Measurements from ENCODE around the gene RPE65. TPM values are rescaled to one million over a fixed set of nuclear protein-coding genes. Genes with fewer than 3 reads are reported as not detected.

The RPE65 gene
- total and polyA plus RNA-seq, 2 donors (not counting 1 experiment from before 2014, with no cell fraction given) = not detected

- Histone ChIP-seq H3K36me3 (ENCODE audit: control insufficient read depth, insufficient read depth, low read length) (no peaks in the 10 kb centered on the region), H3K9ac (ENCODE audit: insufficient read depth, low read length) (no peak overlapping the region), H3K27ac (ENCODE audit: insufficient read depth, low read length) (no peak overlapping the region), H3K4me1 (ENCODE audit: control insufficient read depth, extremely low read depth, insufficient read depth, low read length) (peaks cover 13% of the 10 kb centered on the region), H3K27me3 (ENCODE audit: control insufficient read depth, insufficient read depth, low read length) (no peaks in the 10 kb centered on the region), H3K79me2 (ENCODE audit: control insufficient read depth, insufficient read depth, low read length) (no peaks in the 10 kb centered on the region), H3K4me2 (ENCODE audit: extremely low read depth, insufficient read depth, low read length) (no peak overlapping the region), H2AFZ (ENCODE audit: low read length) (no peak overlapping the region), H4K20me1 (ENCODE audit: control insufficient read depth, extremely low read depth, insufficient read depth, low read length) (no peaks in the 10 kb centered on the region), H3K9me3 (ENCODE audit: control insufficient read depth, insufficient read depth, low read depth, low read length) (no peaks in the 10 kb centered on the region), H3K4me3 (replicated peaks in 1 of 4; ENCODE audit: control extremely low read depth in 1 of 4, insufficient read depth in 1 of 4, low read depth in 3 of 4, low read length in 4 of 4) (no peak overlapping the region)
- no peak for DNase-seq (ENCODE audit: low read depth in 2 of 2)
- TF ChIP-seq EZH2 (IDR thresholded peaks at IDR 0.05; ENCODE audit: low read length, missing control alignments) (no peak), CTCF (conservative IDR thresholded peaks at IDR 0.05 in 1 of 2, IDR thresholded peaks at IDR 0.05 in 1 of 2; ENCODE audit: low read depth in 1 of 2, low read length in 2 of 2) (no peak)
These were observed 66.7 kb downstream of the RPE65 start for GRCh38 chr1:68383092-68383491.

DNA sequence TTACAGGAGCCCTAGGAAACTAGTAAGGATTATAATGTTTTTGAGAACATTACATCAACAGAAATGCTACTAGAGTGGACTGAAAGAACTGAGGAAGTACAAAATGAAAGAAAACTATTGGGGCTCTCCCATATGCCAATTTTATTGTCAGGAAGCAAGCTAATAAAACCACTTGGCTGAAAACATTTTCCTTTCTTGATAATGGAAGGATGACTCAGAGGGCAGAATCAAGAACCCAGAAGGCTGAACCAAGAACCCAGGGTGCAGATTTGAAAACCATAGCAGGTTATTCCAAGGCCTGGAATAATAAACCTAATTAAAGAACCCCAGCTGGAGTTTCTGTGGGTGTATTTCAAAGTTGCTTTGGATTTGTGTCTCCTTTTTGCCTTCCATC, 70.7 kb downstream of the RPE65 start:
- no peak overlapping the region for H3K4me3 ChIP-seq (replicated peaks in 1 of 4; ENCODE audit: control extremely low read depth in 1 of 4, insufficient read depth in 1 of 4, low read depth in 3 of 4, low read length in 4 of 4)
- TF ChIP-seq EZH2 (IDR thresholded peaks at IDR 0.05; ENCODE audit: low read length, missing control alignments) = no peak
- no peak for TF ChIP-seq CTCF (conservative IDR thresholded peaks at IDR 0.05 in 1 of 2, IDR thresholded peaks at IDR 0.05 in 1 of 2; ENCODE audit: low read depth in 1 of 2, low read length in 2 of 2)
- H3K4me2 ChIP-seq (ENCODE audit: extremely low read depth, insufficient read depth, low read length) = no peak overlapping the region
- no peaks in the 10 kb centered on the region for H3K27me3 ChIP-seq (ENCODE audit: control insufficient read depth, insufficient read depth, low read length)
- no peaks in the 10 kb centered on the region for H4K20me1 ChIP-seq (ENCODE audit: control insufficient read depth, extremely low read depth, insufficient read depth, low read length)
- H3K9ac ChIP-seq (ENCODE audit: insufficient read depth, low read length) = no peak overlapping the region
- no peaks in the 10 kb centered on the region for H3K79me2 ChIP-seq (ENCODE audit: control insufficient read depth, insufficient read depth, low read length)
- H3K36me3 ChIP-seq (ENCODE audit: control insufficient read depth, insufficient read depth, low read length) = no peaks in the 10 kb centered on the region
- H3K4me1 ChIP-seq (ENCODE audit: control insufficient read depth, extremely low read depth, insufficient read depth, low read length) = peaks cover 10% of the 10 kb centered on the region
- no peak overlapping the region for H3K27ac ChIP-seq (ENCODE audit: insufficient read depth, low read length)
- no peak overlapping the region for H2AFZ ChIP-seq (ENCODE audit: low read length)
- no peak for DNase-seq (ENCODE audit: low read depth in 2 of 2)
- H3K9me3 ChIP-seq (ENCODE audit: control insufficient read depth, insufficient read depth, low read depth, low read length) = no peaks in the 10 kb centered on the region

Other genes with a start within 250 kb of the RPE65 start
- 85.5 and 156 TPM in 2 replicates for gene WLS, start 217.4 kb downstream of the RPE65 start, total RNA-seq
- gene WLS, start 217.4 kb downstream of the RPE65 start, polyA plus RNA-seq = 269 and 290 TPM in 2 replicates
- gene DEPDC1, start 47.1 kb upstream of the RPE65 start, total RNA-seq = 1.0 and 8.8 TPM in 2 replicates
- gene DEPDC1, start 47.1 kb upstream of the RPE65 start, polyA plus RNA-seq = 8.0 and 24.4 TPM in 2 replicates

Measured in fibroblast of lung (primary cell).